Activated CD4-positive, alpha-beta T cell treated with anti-CD3 and anti-CD28 coated beads for 36 hours (primary cell): ENCODE measurements around the gene UPF1. TPM values are rescaled to one million over a fixed set of nuclear protein-coding genes. Genes with fewer than 3 reads are reported as not detected.

ENCODE experiments used
- ATAC-seq: fragments of 200-7000 bp; cut with Tn5 transposase; one replicate; pipeline ENCODE4 v1.10.0; 2021; ENCODE audit warnings: mild to moderate bottlenecking, moderate library complexity
- CTCF ChIA-PET: fragments of 350-600 bp; sonication (Branson Sonifier 250); formaldehyde crosslinking; loops from one replicate; lab custom pipeline; 2021; ENCODE audit warnings: antibody characterized with exemption; lab: Charles Lee
- POLR2A ChIA-PET: fragments of 350-600 bp; sonication (Branson Sonifier 250); formaldehyde crosslinking; loops from one replicate; lab custom pipeline; 2021; ENCODE audit warnings: antibody characterized with exemption, inconsistent platforms; lab: Charles Lee
- DNase-seq: peaks from one replicate; pipeline ENCODE4 v3.0.0-alpha.2; 2020
- H3K27ac Mint-ChIP-seq: one replicate; pipeline ENCODE4 v1.8.0; 2021; ENCODE audit warnings: mixed read lengths
- H3K27me3 Mint-ChIP-seq: one replicate; pipeline ENCODE4 v1.8.0; 2021; ENCODE audit warnings: mixed read lengths
- H3K36me3 Mint-ChIP-seq: one replicate; pipeline ENCODE4 v1.8.0; 2021; ENCODE audit warnings: low read depth, mixed read lengths
- H3K4me1 Mint-ChIP-seq: one replicate; pipeline ENCODE4 v1.8.0; 2021; ENCODE audit warnings: mixed read lengths
- H3K4me3 Mint-ChIP-seq: one replicate; pipeline ENCODE4 v1.8.0; 2021; ENCODE audit warnings: mild to moderate bottlenecking, moderate library complexity, mixed read lengths
- H3K9me3 Mint-ChIP-seq: one replicate; pipeline ENCODE4 v1.8.0; 2021; ENCODE audit warnings: low read depth, mixed read lengths
- intact Hi-C, 2 experiments: fragments of 100-400 bp; cut with DNase I in 1 of 2; cut with micrococcal nuclease in 1 of 2; formaldehyde crosslinking; loops; one replicate each; pipeline versions ENCODE4 v1.14.2 to v1.15.1; 2022 to 2024; cut with DNase I, micrococcal nuclease
- total RNA-seq, 2 experiments: library from RNA; stranded (reverse); gene quantifications; one replicate each; pipeline ENCODE4 v1.2.3, GENCODE V29; 2021

The UPF1 gene
- total RNA-seq, 2 experiments from 2014 or later, result 72.4 to 74.0 TPM

GRCh38 chr19:18859676-18860301 is 28.0 kb downstream of the UPF1 start:
- DNase-seq, result no peak
- Mint-ChIP-seq H3K27me3 (no peaks in the 10 kb centered on the region), H3K9me3 (no peaks in the 10 kb centered on the region), H3K27ac (no peak overlapping the region), H3K4me1 (no peaks in the 10 kb centered on the region), H3K36me3 (peaks cover 56% of the 10 kb centered on the region), H3K4me3 (no peak overlapping the region)
- intact Hi-C loops, result no loop called here
- CTCF ChIA-PET, result interaction anchor here (1.6 kb wide), 1 partner anchor 11 kb away, joined by 6 read pairs; no protein-coding TSS in a partner anchor
- POLR2A ChIA-PET, result interaction anchor here (0.5 kb wide), 1 partner anchor 31 kb away, joined by 3 read pairs; no protein-coding TSS in a partner anchor
- no peak for ATAC-seq

DNA sequence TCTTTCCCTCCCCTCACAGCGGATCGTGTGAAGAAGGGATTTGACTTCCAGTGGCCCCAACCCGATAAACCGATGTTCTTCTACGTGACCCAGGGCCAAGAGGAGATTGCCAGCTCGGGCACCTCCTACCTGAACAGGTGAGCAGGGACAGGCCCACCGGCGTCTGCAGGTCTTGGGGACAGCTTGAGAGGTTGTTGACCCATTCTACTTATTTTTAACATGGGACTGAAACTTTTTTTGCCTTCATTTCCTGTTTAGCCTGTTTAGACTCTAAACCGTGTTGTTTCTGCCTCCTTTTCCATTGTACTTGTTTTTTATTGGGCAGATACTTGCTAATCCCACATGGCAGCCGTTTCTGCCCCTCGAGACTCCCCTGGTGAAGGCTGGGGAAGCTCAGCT is 28.5 kb downstream of the UPF1 start:
- Mint-ChIP-seq H3K36me3 (peaks cover 56% of the 10 kb centered on the region), H3K27ac (no peak overlapping the region), H3K27me3 (no peaks in the 10 kb centered on the region), H3K4me3 (no peak overlapping the region), H3K9me3 (no peaks in the 10 kb centered on the region), H3K4me1 (no peaks in the 10 kb centered on the region)
- ChIA-PET POLR2A (no interaction called here), CTCF (no interaction called here)
- DNase-seq (no peak), ATAC-seq (no peak)
- intact Hi-C loops, result no loop called here

DNA sequence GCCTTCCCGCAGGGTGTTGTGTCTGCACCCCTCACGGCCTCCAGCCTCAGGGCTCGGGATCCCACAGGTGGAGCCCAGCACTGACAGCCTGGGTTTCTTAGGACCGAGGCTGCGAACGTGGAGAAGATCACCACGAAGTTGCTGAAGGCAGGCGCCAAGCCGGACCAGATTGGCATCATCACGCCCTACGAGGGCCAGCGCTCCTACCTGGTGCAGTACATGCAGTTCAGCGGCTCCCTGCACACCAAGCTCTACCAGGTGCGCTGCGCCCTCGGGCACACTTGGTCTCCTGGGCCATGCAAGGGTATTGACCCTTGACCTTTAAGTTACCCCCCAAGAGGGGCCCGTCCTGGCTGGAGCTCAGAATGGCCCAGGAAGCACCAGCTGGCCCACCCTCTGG is 29.0 kb downstream of the UPF1 start:
- H3K36me3 Mint-ChIP-seq, result peaks cover 57% of the 10 kb centered on the region

GRCh38 chr19:18861235-18861634 is 29.5 kb downstream of the UPF1 start:
- Mint-ChIP-seq H3K27ac (no peak overlapping the region), H3K36me3 (peaks cover 60% of the 10 kb centered on the region), H3K9me3 (no peaks in the 10 kb centered on the region), H3K4me3 (no peak overlapping the region), H3K27me3 (no peaks in the 10 kb centered on the region), H3K4me1 (no peaks in the 10 kb centered on the region)
- no peak for DNase-seq
- intact Hi-C loops, result no loop called here
- ChIA-PET POLR2A (interaction anchor here (0.6 kb wide), 1 partner anchor 19 kb away, joined by 3 read pairs; no protein-coding TSS in a partner anchor), CTCF (interaction anchor here (0.6 kb wide), 1 partner anchor 410 kb away, joined by 3 read pairs; no protein-coding TSS in a partner anchor)
- no peak for ATAC-seq

More for the DNA sequence above, 29.0 kb downstream of the UPF1 start:
- intact Hi-C loops, result no loop called here
- H3K4me3 Mint-ChIP-seq, result no peak overlapping the region
- ChIA-PET POLR2A (no interaction called here), CTCF (interaction anchor here (0.6 kb wide), 1 partner anchor 410 kb away, joined by 3 read pairs; no protein-coding TSS in a partner anchor)
- DNase-seq (no peak), ATAC-seq (no peak)
- no peaks in the 10 kb centered on the region for H3K4me1 Mint-ChIP-seq
- no peak overlapping the region for H3K27ac Mint-ChIP-seq
- H3K9me3 Mint-ChIP-seq, result no peaks in the 10 kb centered on the region
- H3K27me3 Mint-ChIP-seq, result no peaks in the 10 kb centered on the region

- ATAC-seq (no peak), DNase-seq (no peak)
- no peaks in the 10 kb centered on the region for H3K9me3 Mint-ChIP-seq
- intact Hi-C loops, result no loop called here
- no peak overlapping the region for H3K4me3 Mint-ChIP-seq
- no peak overlapping the region for H3K27ac Mint-ChIP-seq
- peaks cover 59% of the 10 kb centered on the region for H3K36me3 Mint-ChIP-seq
- ChIA-PET CTCF (no interaction called here), POLR2A (interaction anchor here (0.6 kb wide), 1 partner anchor 20 kb away, joined by 3 read pairs; no protein-coding TSS in a partner anchor)
- H3K27me3 Mint-ChIP-seq, result no peaks in the 10 kb centered on the region
- no peaks in the 10 kb centered on the region for H3K4me1 Mint-ChIP-seq
These were observed 30.2 kb downstream of the UPF1 start for GRCh38 chr19:18861917-18862316.

DNA sequence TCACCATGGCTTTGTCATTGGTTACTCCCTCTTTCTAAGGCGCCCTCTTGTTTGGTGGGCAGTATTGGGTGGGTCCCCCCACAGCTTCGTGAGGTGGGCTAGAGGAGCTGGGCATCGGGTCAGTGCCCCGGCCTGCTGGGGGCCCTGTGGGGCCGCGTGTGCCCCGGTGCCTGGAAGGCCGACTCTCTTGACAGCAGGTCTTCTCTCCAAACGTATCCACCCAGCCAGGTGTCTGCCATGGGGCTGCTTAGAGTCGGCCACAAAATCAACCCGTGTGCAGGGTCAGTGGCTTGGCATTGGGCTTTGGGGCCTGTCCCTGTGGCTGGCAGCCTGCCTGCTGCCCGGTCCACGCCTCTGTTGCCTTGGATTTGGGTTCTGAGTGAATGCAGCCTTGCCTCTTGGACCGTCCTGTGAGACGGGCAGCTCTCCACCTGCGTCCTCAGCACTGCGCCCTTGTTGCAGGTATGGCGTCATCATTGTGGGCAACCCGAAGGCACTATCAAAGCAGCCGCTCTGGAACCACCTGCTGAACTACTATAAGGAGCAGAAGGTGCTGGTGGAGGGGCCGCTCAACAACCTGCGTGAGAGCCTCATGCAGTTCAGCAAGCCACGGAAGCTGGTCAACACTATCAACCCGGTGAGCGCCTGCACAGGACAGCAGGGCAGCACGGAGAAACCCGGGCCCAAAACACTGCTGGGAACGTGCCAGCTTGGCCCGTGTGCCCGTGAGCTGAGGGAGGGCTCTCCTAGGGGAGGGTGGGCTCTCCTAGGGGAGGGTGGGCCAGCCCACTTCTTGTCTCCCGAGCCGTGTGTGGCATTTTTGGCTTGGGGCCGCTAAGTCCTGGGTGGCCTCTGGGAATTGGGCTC is 31.4 kb downstream of the UPF1 start:
- POLR2A ChIA-PET, result no interaction called here

DNA sequence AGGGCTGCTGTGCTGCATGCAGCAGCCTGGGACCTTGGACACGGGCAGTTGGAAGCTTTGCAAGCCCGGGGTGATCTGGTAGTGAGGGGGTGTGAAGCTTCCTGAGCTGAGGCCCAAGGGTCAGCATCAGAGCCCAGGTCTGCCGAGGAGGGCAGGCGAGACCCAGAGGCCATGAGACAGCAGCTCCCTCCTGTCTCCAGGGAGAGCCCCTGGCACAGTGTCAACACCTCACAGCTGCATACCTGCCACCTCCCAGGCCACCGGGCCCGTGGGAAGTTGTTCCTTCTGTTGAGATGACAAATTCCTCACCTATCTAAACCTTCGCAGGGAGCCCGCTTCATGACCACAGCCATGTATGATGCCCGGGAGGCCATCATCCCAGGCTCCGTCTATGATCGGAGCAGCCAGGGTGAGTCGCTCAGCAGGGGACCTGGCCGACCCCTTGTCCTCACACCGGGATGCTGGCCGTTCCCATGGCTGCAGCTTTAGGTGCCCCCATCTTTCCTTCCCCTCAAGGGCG is 32.1 kb downstream of the UPF1 start:
- H3K36me3 Mint-ChIP-seq, result peaks cover 53% of the 10 kb centered on the region
- no peak for DNase-seq
- POLR2A ChIA-PET, result interaction anchor here (1.1 kb wide), 1 partner anchor 55 kb away, joined by 5 read pairs; the partner anchor contains the start of genes COPE and DDX49
- H3K27ac Mint-ChIP-seq, result no peak overlapping the region
- ATAC-seq, result no peak
- no peaks in the 10 kb centered on the region for H3K27me3 Mint-ChIP-seq
- intact Hi-C loops, result no loop called here
- no peaks in the 10 kb centered on the region for H3K4me1 Mint-ChIP-seq
- no peak overlapping the region for H3K4me3 Mint-ChIP-seq
- no peaks in the 10 kb centered on the region for H3K9me3 Mint-ChIP-seq
- CTCF ChIA-PET, result interaction anchor here (0.7 to 1.5 kb wide), 6 partner anchors 11 to 337 kb away, joined by 3 to 4 read pairs (median 3); partner anchors contain the start of gene UPF1

More for the DNA sequence above, 31.4 kb downstream of the UPF1 start:
- H3K27ac Mint-ChIP-seq, result no peak overlapping the region
- intact Hi-C loops, result no loop called here
- CTCF ChIA-PET, result interaction anchor here (0.6 to 1.5 kb wide), 6 partner anchors 12 to 235 kb away, joined by 3 to 4 read pairs (median 3); partner anchors contain the start of gene UPF1
- no peaks in the 10 kb centered on the region for H3K27me3 Mint-ChIP-seq
- ATAC-seq, result no peak
- no peak overlapping the region for H3K4me3 Mint-ChIP-seq
- H3K9me3 Mint-ChIP-seq, result no peaks in the 10 kb centered on the region
- no peak for DNase-seq
- peaks cover 55% of the 10 kb centered on the region for H3K36me3 Mint-ChIP-seq
- no peaks in the 10 kb centered on the region for H3K4me1 Mint-ChIP-seq

- POLR2A ChIA-PET, result no interaction called here
- no peaks in the 10 kb centered on the region for H3K9me3 Mint-ChIP-seq
- CTCF ChIA-PET, result interaction anchor here (0.7 to 1.9 kb wide), 8 partner anchors 7 to 121 kb away, joined by 3 to 12 read pairs (median 4); no protein-coding TSS in a partner anchor
- no peak overlapping the region for H3K27ac Mint-ChIP-seq
- DNase-seq (no peak), ATAC-seq (no peak)
- no peak overlapping the region for H3K4me3 Mint-ChIP-seq
- H3K27me3 Mint-ChIP-seq, result no peaks in the 10 kb centered on the region
- H3K4me1 Mint-ChIP-seq, result no peaks in the 10 kb centered on the region
- H3K36me3 Mint-ChIP-seq, result peaks cover 51% of the 10 kb centered on the region
- intact Hi-C loops, result no loop called here
These were observed 33.6 kb downstream of the UPF1 start for GRCh38 chr19:18865106-18865972.

- ChIA-PET POLR2A (no interaction called here), CTCF (interaction anchor here (0.6 to 1.9 kb wide), 11 partner anchors 8 to 513 kb away, joined by 3 to 12 read pairs (median 4); no protein-coding TSS in a partner anchor)
- intact Hi-C loops, result no loop called here
- DNase-seq (peak; percentile 83), ATAC-seq (peak; percentile 92)
- H3K27me3 Mint-ChIP-seq, result peaks cover 3% of the 10 kb centered on the region
- H3K4me3 Mint-ChIP-seq, result no peak overlapping the region
- peaks cover 43% of the 10 kb centered on the region for H3K36me3 Mint-ChIP-seq
- no peaks in the 10 kb centered on the region for H3K9me3 Mint-ChIP-seq
- peaks cover 5% of the 10 kb centered on the region for H3K4me1 Mint-ChIP-seq
- no peak overlapping the region for H3K27ac Mint-ChIP-seq
These were observed 34.4 kb downstream of the UPF1 start for GRCh38 chr19:18865973-18866799.

- Mint-ChIP-seq H3K27me3 (peaks cover 3% of the 10 kb centered on the region), H3K36me3 (peaks cover 38% of the 10 kb centered on the region), H3K4me1 (peaks cover 5% of the 10 kb centered on the region), H3K9me3 (no peaks in the 10 kb centered on the region), H3K27ac (no peak overlapping the region), H3K4me3 (no peak overlapping the region)
- intact Hi-C loops, result no loop called here
- POLR2A ChIA-PET, result no interaction called here
- CTCF ChIA-PET, result interaction anchor here (0.6 to 1.9 kb wide), 8 partner anchors 9 to 512 kb away, joined by 3 to 12 read pairs (median 4); no protein-coding TSS in a partner anchor
- ATAC-seq (no peak), DNase-seq (no peak)
These were observed 35.0 kb downstream of the UPF1 start for GRCh38 chr19:18866800-18867123.
